B cell (primary cell): Measurements from ENCODE around the gene CKS2.

Source experiments
- EZH2 ChIP-seq: IDR thresholded peaks from 2 replicates; pipeline ENCODE4 v1.6.1; 2012; ENCODE audit warnings: borderline replicate concordance, low read depth, mild to moderate bottlenecking, moderate library complexity, low read length; ENCODE audit not compliant: insufficient read depth, poor library complexity, severe bottlenecking
- TF ChIP-seq, protein P1 (sequence below): fragments of 200-600 bp; IDR thresholded peaks from one replicate; pipeline ENCODE4 v1.8.0; 2022; ENCODE audit warnings: antibody characterized with exemption, mild to moderate bottlenecking

DNA sequence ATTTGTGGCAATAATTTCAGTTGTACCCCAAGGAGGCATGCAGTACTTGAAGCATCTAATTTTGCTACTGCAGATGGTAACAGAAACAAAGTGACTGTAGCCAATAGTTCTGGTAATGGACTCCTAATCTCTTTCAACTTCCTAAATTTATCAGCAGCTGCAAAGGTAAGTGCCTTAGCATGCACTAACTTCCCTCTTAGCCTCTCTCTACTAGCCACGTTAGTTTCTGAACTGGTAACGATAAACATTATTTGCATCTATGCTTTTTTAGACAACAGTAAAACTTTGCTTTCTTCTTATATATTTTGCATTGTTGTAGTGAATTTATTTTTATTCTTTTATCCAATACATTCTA is 6.2 kb upstream of the CKS2 start:
- TF ChIP-seq, protein P1, sequence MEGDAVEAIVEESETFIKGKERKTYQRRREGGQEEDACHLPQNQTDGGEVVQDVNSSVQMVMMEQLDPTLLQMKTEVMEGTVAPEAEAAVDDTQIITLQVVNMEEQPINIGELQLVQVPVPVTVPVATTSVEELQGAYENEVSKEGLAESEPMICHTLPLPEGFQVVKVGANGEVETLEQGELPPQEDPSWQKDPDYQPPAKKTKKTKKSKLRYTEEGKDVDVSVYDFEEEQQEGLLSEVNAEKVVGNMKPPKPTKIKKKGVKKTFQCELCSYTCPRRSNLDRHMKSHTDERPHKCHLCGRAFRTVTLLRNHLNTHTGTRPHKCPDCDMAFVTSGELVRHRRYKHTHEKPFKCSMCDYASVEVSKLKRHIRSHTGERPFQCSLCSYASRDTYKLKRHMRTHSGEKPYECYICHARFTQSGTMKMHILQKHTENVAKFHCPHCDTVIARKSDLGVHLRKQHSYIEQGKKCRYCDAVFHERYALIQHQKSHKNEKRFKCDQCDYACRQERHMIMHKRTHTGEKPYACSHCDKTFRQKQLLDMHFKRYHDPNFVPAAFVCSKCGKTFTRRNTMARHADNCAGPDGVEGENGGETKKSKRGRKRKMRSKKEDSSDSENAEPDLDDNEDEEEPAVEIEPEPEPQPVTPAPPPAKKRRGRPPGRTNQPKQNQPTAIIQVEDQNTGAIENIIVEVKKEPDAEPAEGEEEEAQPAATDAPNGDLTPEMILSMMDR, result no peak
- no peak for TF ChIP-seq EZH2
